ENCODE data around the gene TIMP2.

The TIMP2 gene

GRCh38 chr17:78804777-78805176 lies 120.4 kb downstream of the TIMP2 start:
- DNase-seq, result no peak

GRCh38 chr17:78803186-78803845 lies 121.9 kb downstream of the TIMP2 start:
- no peak for DNase-seq

Measured in right hindlimb (tissue), 1 donor.